Hepatocyte (in vitro differentiated cells): ENCODE data around the gene DBX2. TPM values are rescaled to one million over a fixed set of nuclear protein-coding genes. Genes with fewer than 3 reads are reported as not detected.
"Not testable (repeated sequence)": the region's sequence is repeated elsewhere in the genome, so short reads cannot be mapped to it uniquely, and the experiment has no call there.

Experiments used
- DNase-seq: peaks from one replicate; pipeline ENCODE4 v3.0.0-alpha.2; 2016; ENCODE audit warnings: low spot score
- H2AFZ ChIP-seq: fragments of 200-600 bp; sonication (generic); 2 replicates; pipeline ENCODE4 v1.6.0; 2016; ENCODE audit warnings: antibody characterized with exemption, mild to moderate bottlenecking
- H3K27ac ChIP-seq: fragments of 200-600 bp; sonication (generic); 2 replicates; pipeline ENCODE4 v1.5.1; 2016; ENCODE audit warnings: mild to moderate bottlenecking
- H3K27me3 ChIP-seq: fragments of 200-600 bp; sonication (generic); 2 replicates; pipeline ENCODE4 v1.6.1; 2016
- H3K36me3 ChIP-seq: fragments of 200-600 bp; sonication (generic); replicated peaks from 2 replicates; pipeline ENCODE4 v1.5.1; 2016; ENCODE audit warnings: low read depth; ENCODE audit not compliant: insufficient read depth
- H3K4me1 ChIP-seq: fragments of 200-600 bp; sonication (generic); 2 replicates; pipeline ENCODE4 v1.5.1; 2016; ENCODE audit warnings: mild to moderate bottlenecking, moderate library complexity; ENCODE audit not compliant: insufficient read depth
- H3K4me2 ChIP-seq: fragments of 200-600 bp; sonication (generic); 2 replicates; pipeline ENCODE4 v1.6.0; 2016
- H3K4me3 ChIP-seq: fragments of 200-600 bp; sonication (generic); 2 replicates; pipeline ENCODE4 v1.5.1; 2016; ENCODE audit warnings: mild to moderate bottlenecking
- H3K79me2 ChIP-seq: fragments of 200-600 bp; sonication (generic); 2 replicates; pipeline ENCODE4 v1.6.0; 2017; ENCODE audit warnings: mild to moderate bottlenecking
- H3K9me2 ChIP-seq: fragments of 200-600 bp; sonication (generic); replicated peaks from 2 replicates; pipeline ENCODE4 v1.6.0; 2017; ENCODE audit warnings: mild to moderate bottlenecking; ENCODE audit not compliant: insufficient read depth
- H3K9me3 ChIP-seq: fragments of 200-600 bp; sonication (generic); 2 replicates; pipeline ENCODE4 v1.5.1; 2016; ENCODE audit warnings: low read depth, mild to moderate bottlenecking
- H4K20me1 ChIP-seq: fragments of 200-600 bp; sonication (generic); 2 replicates; pipeline ENCODE4 v1.6.0; 2016; ENCODE audit warnings: mild to moderate bottlenecking; ENCODE audit not compliant: insufficient read depth, poor library complexity, severe bottlenecking
- CTCF ChIP-seq: fragments of 200-600 bp; sonication (generic); IDR thresholded peaks from 2 replicates; pipeline ENCODE4 v1.5.1; 2016; ENCODE audit warnings: antibody characterized with exemption, mild to moderate bottlenecking; ENCODE audit not compliant: poor library complexity
- EZH2 ChIP-seq: fragments of 200-600 bp; sonication (generic); IDR thresholded peaks from 2 replicates; pipeline ENCODE4 v1.6.1; 2016; ENCODE audit warnings: antibody characterized with exemption, mild to moderate bottlenecking, borderline replicate concordance
- EZH2phosphoT487 ChIP-seq: fragments of 200-600 bp; sonication (generic); IDR thresholded peaks from one replicate; pipeline ENCODE4 v1.6.1; 2018; ENCODE audit warnings: antibody characterized with exemption, mild to moderate bottlenecking, low read depth, moderate library complexity; ENCODE audit not compliant: unreplicated experiment, severe bottlenecking
- WGBS: methylation state at CpG from one replicate; pipeline ENCODE4 v1.1.6; 2016; ENCODE audit warnings: low lambda C conversion rate; ENCODE audit errors: missing lambda C conversion rate; 5-methylcytosine and 5-hydroxymethylcytosine counted together
- polyA plus RNA-seq: library from polyadenylated mRNA; unstranded; fragments of >200 nt; fragmentation: Nextera tagmentation; extraction: Ambion mirVana; gene quantifications from 2 replicates; pipeline ENCODE4 v1.2.1, GENCODE V29; 2016
- total RNA-seq: library from RNA; depleted of rRNA; stranded (reverse); fragments of >200 nt; gene quantifications from 2 replicates; pipeline ENCODE4 v1.2.3, GENCODE V29; 2014

Gene DBX2
- not detected in 2 replicates for total RNA-seq
- polyA plus RNA-seq = not detected in 2 replicates

- Histone ChIP-seq H3K4me2 (peak within 1 kb of the TSS; percentile 85), H3K9me3 (no peaks in the 10 kb centered on the region), H3K27ac (no peak within 1 kb of the TSS), H3K36me3 (no peaks in the 10 kb centered on the region), H3K79me2 (no peaks in the 10 kb centered on the region), H3K9me2 (no peaks in the 10 kb centered on the region), H2AFZ (peak within 1 kb of the TSS; percentile 29), H3K4me3 (peak within 1 kb of the TSS; percentile 15), H4K20me1 (no peaks in the 10 kb centered on the region), H3K27me3 (peaks cover 86% of the 10 kb centered on the region), H3K4me1 (peaks cover 6% of the 10 kb centered on the region)
- 2% methylated on average over 61 of the region's 77 CpGs for WGBS
- DNase-seq = peak; percentile 15
- peak; percentile 27 for TF ChIP-seq EZH2
- no peak for TF ChIP-seq CTCF
Measured at GRCh38 chr12:45050751-45051571, at the start of gene DBX2. Gene DBX2 (minus strand): TSS chr12:45051099. CDS start chr12:45050927, 172 bp downstream.

- no peaks in the 10 kb centered on the region for H3K79me2 ChIP-seq
- whole genome bisulfite sequencing = 93% methylated on average over 2 of the region's 2 CpGs
- no peaks in the 10 kb centered on the region for H3K9me2 ChIP-seq
- no peak overlapping the region for H3K27ac ChIP-seq
- H4K20me1 ChIP-seq = no peaks in the 10 kb centered on the region
- DNase-seq = no peak
- TF ChIP-seq EZH2 = no peak
- no peak for TF ChIP-seq EZH2phosphoT487
- TF ChIP-seq CTCF = no peak
- no peak overlapping the region for H2AFZ ChIP-seq
- no peaks in the 10 kb centered on the region for H3K27me3 ChIP-seq
- H3K4me2 ChIP-seq = no peak overlapping the region
- no peaks in the 10 kb centered on the region for H3K9me3 ChIP-seq
- H3K36me3 ChIP-seq = no peaks in the 10 kb centered on the region
- H3K4me3 ChIP-seq = no peak overlapping the region
- H3K4me1 ChIP-seq = no peaks in the 10 kb centered on the region
Measured at GRCh38 chr12:45098766-45099165, 47.9 kb upstream of the DBX2 start.

GRCh38 chr12:45095417-45095816 is 44.5 kb upstream of the DBX2 start:
- not testable (repeated sequence) for H3K27me3 ChIP-seq, H3K4me3 ChIP-seq, H3K36me3 ChIP-seq, H4K20me1 ChIP-seq, H3K9me2 ChIP-seq, DNase-seq, H3K9me3 ChIP-seq, H3K27ac ChIP-seq, H3K79me2 ChIP-seq, H3K4me2 ChIP-seq, H2AFZ ChIP-seq, H3K4me1 ChIP-seq
- WGBS = 92% methylated on average over 3 of the region's 3 CpGs

- Histone ChIP-seq H3K4me1 (no peaks in the 10 kb centered on the region), H3K79me2 (no peaks in the 10 kb centered on the region), H3K4me2 (no peak overlapping the region), H3K27me3 (no peaks in the 10 kb centered on the region), H3K36me3 (no peaks in the 10 kb centered on the region), H3K27ac (no peak overlapping the region), H4K20me1 (no peaks in the 10 kb centered on the region), H2AFZ (no peak overlapping the region), H3K9me3 (no peaks in the 10 kb centered on the region), H3K4me3 (no peak overlapping the region), H3K9me2 (no peaks in the 10 kb centered on the region)
- TF ChIP-seq EZH2 (no peak), CTCF (no peak), EZH2phosphoT487 (no peak)
- DNase-seq = no peak
- WGBS = 53% methylated on average over 5 of the region's 5 CpGs
Measured at GRCh38 chr12:45093051-45093450, 42.2 kb upstream of the DBX2 start.
